Choroid plexus epithelial cell (primary cell): ENCODE results near the gene ABCC6.
"Not testable (repeated sequence)": the region's sequence is repeated elsewhere in the genome, so short reads cannot be mapped to it uniquely, and the experiment has no call there.

Experiments
- DNase-seq: peaks from one replicate; pipeline ENCODE4 v3.0.0-alpha.2; 2010; ENCODE audit warnings: low read depth
- H3K4me3 ChIP-seq: 2 replicates; pipeline ENCODE4 v1.5.1; 2011; ENCODE audit warnings: low read depth, mild to moderate bottlenecking, control low read depth, low read length, moderate library complexity
- TF ChIP-seq, protein P1 (sequence below): conservative IDR thresholded peaks from 2 replicates; pipeline ENCODE4 v1.5.1; 2011; ENCODE audit warnings: low read depth, mild to moderate bottlenecking, control low read depth, inconsistent platforms, low read length, moderate library complexity

Gene ABCC6

DNA sequence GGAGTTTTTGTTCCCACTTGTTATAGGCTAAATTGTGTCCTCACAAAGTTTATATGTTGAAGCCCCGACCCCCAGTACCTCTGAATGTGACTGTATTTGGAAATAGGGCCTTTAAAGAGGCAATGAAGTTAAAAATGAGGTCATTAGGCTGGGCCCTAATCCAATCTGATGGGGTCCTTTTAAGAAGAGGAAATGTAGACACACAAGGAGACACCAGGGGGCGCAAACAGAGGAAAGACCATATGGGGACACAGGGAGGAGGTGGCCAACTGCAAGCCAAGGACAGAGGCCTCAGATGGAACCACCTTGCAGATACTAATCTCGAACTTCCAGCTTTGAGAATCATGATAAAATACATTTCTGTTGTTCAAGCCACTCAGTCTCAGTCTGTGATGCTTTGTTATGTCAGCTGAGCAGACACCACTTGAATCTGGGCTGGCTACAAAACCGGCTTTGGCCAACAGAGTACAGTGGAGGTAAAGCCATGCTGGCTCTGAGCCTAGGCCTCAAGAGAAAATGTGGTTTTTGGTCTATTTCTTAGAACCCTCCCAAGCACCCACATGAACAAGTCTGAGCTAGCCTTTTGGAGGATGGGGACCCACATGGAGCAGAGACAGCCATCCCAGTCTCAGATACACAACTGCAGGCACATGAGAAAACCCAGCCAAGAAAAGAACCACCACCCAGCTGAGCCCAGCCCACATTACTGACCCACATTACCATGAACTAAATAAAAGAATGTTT is 20.7 kb downstream of the ABCC6 start:
- not testable (repeated sequence) for H3K4me3 ChIP-seq
- DNase-seq: peak; percentile 72
- TF ChIP-seq, protein P1, sequence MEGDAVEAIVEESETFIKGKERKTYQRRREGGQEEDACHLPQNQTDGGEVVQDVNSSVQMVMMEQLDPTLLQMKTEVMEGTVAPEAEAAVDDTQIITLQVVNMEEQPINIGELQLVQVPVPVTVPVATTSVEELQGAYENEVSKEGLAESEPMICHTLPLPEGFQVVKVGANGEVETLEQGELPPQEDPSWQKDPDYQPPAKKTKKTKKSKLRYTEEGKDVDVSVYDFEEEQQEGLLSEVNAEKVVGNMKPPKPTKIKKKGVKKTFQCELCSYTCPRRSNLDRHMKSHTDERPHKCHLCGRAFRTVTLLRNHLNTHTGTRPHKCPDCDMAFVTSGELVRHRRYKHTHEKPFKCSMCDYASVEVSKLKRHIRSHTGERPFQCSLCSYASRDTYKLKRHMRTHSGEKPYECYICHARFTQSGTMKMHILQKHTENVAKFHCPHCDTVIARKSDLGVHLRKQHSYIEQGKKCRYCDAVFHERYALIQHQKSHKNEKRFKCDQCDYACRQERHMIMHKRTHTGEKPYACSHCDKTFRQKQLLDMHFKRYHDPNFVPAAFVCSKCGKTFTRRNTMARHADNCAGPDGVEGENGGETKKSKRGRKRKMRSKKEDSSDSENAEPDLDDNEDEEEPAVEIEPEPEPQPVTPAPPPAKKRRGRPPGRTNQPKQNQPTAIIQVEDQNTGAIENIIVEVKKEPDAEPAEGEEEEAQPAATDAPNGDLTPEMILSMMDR: peak; percentile 47

DNA sequence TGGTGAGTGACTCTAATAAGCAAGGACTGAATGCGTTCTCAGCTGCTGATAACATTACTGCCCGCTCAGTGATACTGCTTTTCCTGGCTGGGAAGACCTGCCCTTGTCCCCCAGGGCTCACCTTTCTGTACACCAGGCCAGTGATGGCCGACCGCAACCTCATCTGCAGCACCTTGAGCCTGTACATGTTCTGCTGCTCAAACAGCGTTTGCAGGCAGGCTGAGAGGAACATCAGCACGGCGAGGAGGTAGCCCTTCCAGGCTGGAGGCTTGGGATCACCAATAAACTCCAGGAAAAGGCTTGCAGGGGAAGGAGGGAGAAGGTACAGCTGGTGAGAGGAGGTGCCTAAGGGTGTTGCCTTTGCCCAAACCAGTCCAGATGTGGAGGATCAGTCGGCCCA is 21.4 kb downstream of the ABCC6 start:
- not testable (repeated sequence) for DNase-seq, H3K4me3 ChIP-seq

DNA sequence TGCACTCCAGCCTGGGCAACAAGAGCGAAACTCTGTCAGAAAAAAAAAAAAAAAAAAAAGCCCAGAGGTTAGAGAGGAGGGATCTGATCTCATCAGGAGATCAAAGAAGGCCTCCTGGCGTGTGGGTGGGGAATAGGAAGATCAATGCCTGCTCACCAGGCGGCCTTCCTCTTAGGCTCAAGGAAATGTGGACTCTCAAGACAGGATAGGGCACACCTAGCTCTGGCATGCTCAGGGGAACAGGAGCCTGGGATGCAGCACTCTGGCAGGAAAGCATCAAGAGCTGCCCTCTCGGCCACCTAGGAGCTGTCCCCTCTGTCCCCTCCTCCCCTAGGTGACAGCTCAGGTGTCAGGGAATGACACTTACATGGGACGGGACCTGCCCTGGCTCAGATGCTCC is 22.9 kb downstream of the ABCC6 start:
- not testable (repeated sequence) for DNase-seq, H3K4me3 ChIP-seq

DNA sequence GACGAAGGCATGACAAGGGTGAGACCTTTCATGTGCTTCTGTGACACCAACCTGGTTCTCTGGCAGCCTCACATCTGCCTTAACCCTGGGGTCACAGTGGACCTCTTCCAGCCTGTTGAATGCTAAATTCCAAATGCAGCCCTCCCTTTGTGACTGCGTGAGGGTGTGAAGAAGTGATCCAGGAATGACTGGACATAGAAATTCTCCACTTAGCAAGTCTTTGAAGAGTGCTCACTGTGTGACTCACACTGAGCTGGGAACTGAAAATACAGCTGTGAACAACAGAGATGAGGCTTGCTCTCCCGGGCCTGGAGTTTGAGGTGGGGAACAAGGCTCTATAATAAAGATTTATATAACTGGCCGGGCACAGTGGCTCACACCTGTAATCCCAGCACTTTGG is 23.9 kb downstream of the ABCC6 start:
- not testable (repeated sequence) for H3K4me3 ChIP-seq
- peak; percentile 42 for DNase-seq

DNA sequence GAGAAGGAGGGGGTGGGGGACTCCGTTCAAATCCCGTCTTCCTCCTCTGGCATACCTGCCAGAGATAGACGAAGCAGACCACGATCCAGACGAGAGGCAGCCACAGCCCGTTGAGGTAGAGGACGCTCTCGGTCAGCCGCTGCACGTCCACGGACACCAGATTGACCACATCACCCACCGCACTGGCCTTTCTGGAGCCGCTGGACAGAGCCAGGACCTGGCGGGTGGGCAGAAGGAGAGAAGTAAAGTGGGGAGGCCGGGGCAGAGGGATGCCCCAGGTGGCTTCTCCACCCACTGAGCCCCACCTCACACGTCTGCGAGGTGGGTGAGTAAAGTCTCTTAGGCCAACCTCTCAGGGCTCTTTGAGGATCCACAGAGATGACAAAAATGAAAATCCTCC is 25.3 kb downstream of the ABCC6 start:
- no peak overlapping the region for H3K4me3 ChIP-seq
- TF ChIP-seq, protein P1: no peak
- DNase-seq: no peak

DNA sequence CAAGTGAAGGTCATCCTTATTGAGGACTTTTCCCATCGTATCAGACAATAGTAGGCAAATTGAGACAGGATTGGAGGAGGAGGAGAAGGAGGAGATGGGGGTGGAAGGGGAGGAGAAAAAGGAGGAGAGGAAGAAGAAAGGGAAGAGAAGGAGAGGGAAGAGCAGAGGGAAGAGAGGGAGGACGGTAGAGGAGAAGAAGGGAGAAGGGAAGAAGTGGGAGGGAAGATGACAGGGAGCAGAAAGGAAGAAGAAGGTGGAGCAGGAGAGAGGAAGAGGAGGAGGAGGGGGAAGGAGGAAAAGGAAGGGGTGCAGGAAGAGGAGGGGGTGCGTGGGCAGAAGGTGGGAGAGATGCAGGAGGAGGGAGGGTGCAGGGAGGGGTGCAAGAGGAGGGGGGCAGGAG is 26.0 kb downstream of the ABCC6 start:
- no peak overlapping the region for H3K4me3 ChIP-seq
- DNase-seq: no peak
- TF ChIP-seq, protein P1: no peak

DNA sequence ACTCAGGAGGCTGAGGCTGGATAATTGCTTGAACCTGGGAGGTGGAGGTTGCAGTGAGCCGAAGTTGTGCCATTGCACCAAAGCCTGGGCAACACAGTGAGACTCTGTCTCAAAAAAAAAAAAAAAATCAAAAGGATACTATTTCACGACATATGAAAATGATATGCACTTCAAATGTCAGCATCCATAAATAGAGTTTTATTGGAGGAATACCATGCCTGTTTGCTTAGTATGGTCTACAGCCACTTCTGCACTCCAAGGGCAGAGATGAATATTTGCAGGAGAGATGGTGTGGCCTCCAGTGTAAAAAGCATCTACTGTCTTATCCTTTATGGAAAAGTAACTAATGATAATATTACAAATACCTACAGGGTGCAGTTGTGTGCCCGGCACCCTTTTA is 27.2 kb downstream of the ABCC6 start:
- no peak overlapping the region for H3K4me3 ChIP-seq
- DNase-seq: no peak
- TF ChIP-seq, protein P1: no peak

DNA sequence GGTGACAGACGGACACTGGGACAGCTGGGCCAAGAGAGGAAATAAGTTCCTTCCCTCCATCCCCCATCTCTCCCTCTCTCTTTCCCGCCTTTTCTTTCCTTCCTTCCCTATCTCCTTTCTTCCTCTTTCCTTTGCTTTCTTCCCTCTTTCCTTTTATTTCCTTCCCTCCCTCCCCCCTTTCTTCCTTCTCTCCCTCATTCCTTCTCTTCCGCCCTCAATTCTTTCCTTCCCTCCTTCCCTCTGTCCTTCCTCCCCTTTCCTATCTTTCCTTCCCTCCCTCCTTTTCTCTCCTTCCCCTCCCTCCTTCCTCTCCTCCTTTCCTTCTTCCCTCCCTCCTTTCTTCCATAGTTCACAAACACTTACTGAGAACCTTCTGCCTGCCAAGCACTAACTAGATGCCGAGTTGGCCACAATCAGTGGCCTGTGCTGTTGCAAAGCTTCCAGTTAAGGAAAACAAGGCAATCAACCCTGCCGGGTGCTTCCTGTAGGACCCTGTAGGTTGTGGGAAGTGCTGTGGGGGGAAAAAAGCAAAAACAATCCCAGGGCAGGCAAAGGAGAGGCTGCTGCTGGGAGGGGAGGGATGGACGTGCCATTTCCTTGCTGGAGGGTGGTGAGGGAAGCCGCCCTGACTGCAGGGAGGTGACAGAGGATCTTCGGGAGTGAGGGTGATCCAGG is 31.7 kb downstream of the ABCC6 start:
- peak; percentile 9 for DNase-seq
- H3K4me3 ChIP-seq: no peak overlapping the region
- TF ChIP-seq, protein P1: no peak

DNA sequence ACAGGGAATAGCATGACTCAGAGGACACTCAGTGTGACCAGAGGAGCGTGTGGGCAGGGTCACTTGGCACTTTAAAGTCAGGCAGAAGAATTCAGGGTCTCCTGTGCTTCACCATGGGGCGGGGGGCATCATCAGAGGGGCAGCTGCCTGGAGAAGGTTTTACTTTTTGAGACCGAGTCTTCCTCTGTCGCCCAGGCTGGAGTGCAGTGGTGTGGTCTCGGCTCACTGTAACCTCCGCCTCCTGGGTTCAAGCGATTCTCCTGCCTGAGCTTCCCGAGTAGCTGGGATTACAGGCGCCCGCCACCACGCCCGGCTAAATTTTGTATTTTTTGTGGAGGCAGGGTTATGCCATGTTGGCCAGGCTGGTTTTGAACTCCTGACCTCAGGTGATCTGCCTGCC is 32.3 kb downstream of the ABCC6 start:
- H3K4me3 ChIP-seq: not testable (repeated sequence)

More for the DNA sequence above, 32.3 kb downstream of the ABCC6 start:
- not testable (repeated sequence) for DNase-seq
